GM10266 (cell line): ENCODE measurements around the gene THRB.
A peak's percentile ranks its signal among the peaks of the same experiment; 100 is the strongest.

Experiments
- DNase-seq: peaks from one replicate; pipeline ENCODE4 v3.0.0; 2012; ENCODE audit errors: extremely low spot score
- CTCF ChIP-seq: IDR thresholded peaks from 2 replicates; pipeline ENCODE4 v1.5.1; 2012; ENCODE audit warnings: mild to moderate bottlenecking, low read depth; ENCODE audit not compliant: control insufficient read depth, insufficient read depth; ENCODE audit errors: missing control alignments

The THRB gene

GRCh38 chr3:24195504-24196230 is 299.0 kb downstream of the THRB start:
- DNase-seq, result no peak
- TF ChIP-seq CTCF, result no peak

GRCh38 chr3:24192469-24193056 is 302.1 kb downstream of the THRB start:
- DNase-seq, result no peak
- no peak for TF ChIP-seq CTCF

GRCh38 chr3:24191801-24192403 is 302.7 kb downstream of the THRB start:
- no peak for TF ChIP-seq CTCF
- DNase-seq, result no peak

GRCh38 chr3:24190256-24190655 is 304.4 kb downstream of the THRB start:
- TF ChIP-seq CTCF, result no peak
- no peak for DNase-seq

GRCh38 chr3:24185738-24186384 is 308.8 kb downstream of the THRB start:
- DNase-seq, result peak; percentile 31
- peak; percentile 51 for TF ChIP-seq CTCF

GRCh38 chr3:24184528-24185176 is 310.0 kb downstream of the THRB start:
- TF ChIP-seq CTCF, result no peak
- DNase-seq, result no peak

- no peak for DNase-seq
- no peak for TF ChIP-seq CTCF
Observed at GRCh38 chr3:24182756-24183155, 311.9 kb downstream of the THRB start.
